Spleen (tissue), 11 donors: ENCODE results near the gene SMOC1. TPM values are rescaled to one million over a fixed set of nuclear protein-coding genes. Genes with fewer than 3 reads are reported as not detected.

Source experiments
- DNase-seq: peaks from one replicate; pipeline ENCODE4 v3.0.0-alpha.2; 2020
- H3K27ac ChIP-seq, 8 donors: fragments of 200-600 bp; sonication (generic) in 7 of 8; 1 replicate in 4 of 8; 2 replicates in 4 of 8; pipeline versions ENCODE4 v1.5.0 to v1.8.0; 2016 to 2021; ENCODE audit warnings: inconsistent platforms in 4 of 8, mild to moderate bottlenecking in 4 of 8, moderate library complexity in 1 of 8
- H3K27me3 ChIP-seq, 7 donors: fragments of 200-600 bp; sonication (generic) in 6 of 7; replicated peaks in 1 of 7; 1 replicate in 4 of 7; 2 replicates in 3 of 7; pipeline versions ENCODE4 v1.5.0 to v1.8.0; 2016 to 2021; ENCODE audit warnings: inconsistent platforms in 3 of 7, mild to moderate bottlenecking in 1 of 7
- H3K36me3 ChIP-seq, 6 donors: fragments of 200-600 bp; sonication (generic) in 5 of 6; 1 replicate in 4 of 6; 2 replicates in 2 of 6; pipeline versions ENCODE4 v1.5.0 to v1.8.0; 2016 to 2021; ENCODE audit warnings: inconsistent platforms in 2 of 6
- H3K4me1 ChIP-seq, 6 donors: fragments of 200-600 bp; sonication (generic) in 5 of 6; 1 replicate in 3 of 6; 2 replicates in 3 of 6; pipeline versions ENCODE4 v1.5.0 to v1.8.0; 2016 to 2021; ENCODE audit warnings: inconsistent platforms in 3 of 6
- H3K4me3 ChIP-seq, 8 donors: fragments of 200-600 bp; sonication (generic) in 7 of 8; 1 replicate in 4 of 8; 2 replicates in 4 of 8; pipeline versions ENCODE4 v1.5.0 to v1.8.0; 2016 to 2021; ENCODE audit warnings: inconsistent platforms in 4 of 8, mild to moderate bottlenecking in 4 of 8, moderate library complexity in 2 of 8
- H3K9me3 ChIP-seq, 8 donors: fragments of 200-600 bp; sonication (generic) in 7 of 8; 1 replicate in 4 of 8; 2 replicates in 4 of 8; pipeline versions ENCODE4 v1.5.0 to v1.8.0; 2016 to 2021; ENCODE audit warnings: inconsistent platforms in 4 of 8
- CTCF ChIP-seq, 11 experiments: fragments of 200-600 bp in 7 of 11; fragments of 450-650 bp in 4 of 11; sonication (generic) in 4 of 11; IDR thresholded peaks in 8 of 11; conservative IDR thresholded peaks in 3 of 11; 1 replicate in 7 of 11; 2 replicates in 4 of 11; pipeline versions ENCODE4 v1.4.0 to v1.8.0; 2016 to 2021; ENCODE audit warnings: antibody characterized with exemption in 11 of 11, inconsistent platforms in 4 of 11, mild to moderate bottlenecking in 1 of 11
- POLR2A ChIP-seq, 3 donors: fragments of 450-650 bp; IDR thresholded peaks; one replicate each; pipeline ENCODE4 v1.5.1; 2017; ENCODE audit warnings: antibody characterized with exemption in 3 of 3, mild to moderate bottlenecking in 1 of 3
- POLR2AphosphoS5 ChIP-seq, 3 donors: sonication (generic); formaldehyde crosslinking; IDR thresholded peaks; one replicate each; pipeline ENCODE4 v1.5.1; 2017; ENCODE audit warnings: antibody characterized with exemption in 3 of 3
- WGBS, 5 donors: extraction: QIAGEN DNeasy Blood & Tissue Kit in 3 of 5; methylation state at CpG; one replicate each; pipeline versions ENCODE4 v1.1.5 to v1.1.7; 2013 to 2018; 5-methylcytosine and 5-hydroxymethylcytosine counted together
- intact Hi-C: fragments of 100-400 bp; cut with DNase I; formaldehyde crosslinking; loops from one replicate; pipeline ENCODE4 v1.15.0; 2023; ENCODE audit warnings: low total_unique reads
- polyA plus RNA-seq, 3 donors: library from polyadenylated mRNA; stranded (reverse); fragments of 200-250 nt; gene quantifications; one replicate each; pipeline ENCODE4 v1.2.1, GENCODE V29; 2013
- total RNA-seq, 7 donors: library from RNA; depleted of rRNA in 3 of 7; stranded (reverse); fragments of >200 nt in 3 of 7; fragmentation: NEBNext Ultra II Directional in 4 of 7; extraction: Animal tissue kit (Norgen Biotek cat#: 25700) in 4 of 7; gene quantifications; one replicate each; pipeline versions ENCODE4 v1.1.0 to v1.2.1, GENCODE V29; 2016 to 2021
- donor health status: healthy with polysubstance abuse.
- donor health status: DM: no; HTN: no; CAD: no; lungs with moderate emphysema.
- donor health status: DM: no; HTN: no; CAD: no.
- donor health status: Bipolar disorder and iron deficiency.
- donor health status: healthy.
- donor health status: DM: no; HTN: no; CAD: no.
- donor health status: DM: yes; HTN: yes; CAD: no.

SMOC1 gene
- total and polyA plus RNA-seq, 10 donors = 6.1 to 108 (median 29.6) TPM

GRCh38 chr14:69845787-69846186 is 33.4 kb upstream of the SMOC1 start:
- Histone ChIP-seq H3K9me3 (no peaks in the 10 kb centered on the region), H3K36me3 (no peaks in the 10 kb centered on the region), H3K4me1 (no peaks in the 10 kb centered on the region), H3K27me3 (peaks cover 0 to 30% (median 0%) of the 10 kb centered on the region in 7 donors), H3K4me3 (no peak overlapping the region), H3K27ac (no peak overlapping the region)
- TF ChIP-seq CTCF (IDR thresholded peaks at IDR 0.05 in 8 of 11, conservative IDR thresholded peaks at IDR 0.05 in 3 of 11) = no peak
- no peak for TF ChIP-seq POLR2A (IDR thresholded peaks at IDR 0.05)
- TF ChIP-seq POLR2AphosphoS5 (IDR thresholded peaks at IDR 0.05) = no peak
- intact Hi-C loops = no loop called here
- DNase-seq = no peak
- WGBS, 5 donors = 52 to 68% (median 59%) methylated on average over 5 of the region's 5 CpGs

- peaks cover 0 to 17% (median 0%) of the 10 kb centered on the region in 7 donors for H3K27me3 ChIP-seq
- no peaks in the 10 kb centered on the region for H3K4me1 ChIP-seq
- no peaks in the 10 kb centered on the region for H3K36me3 ChIP-seq
- no peak overlapping the region for H3K27ac ChIP-seq
- H3K4me3 ChIP-seq = no peak overlapping the region
- intact Hi-C loops = no loop called here
- TF ChIP-seq POLR2A (IDR thresholded peaks at IDR 0.05) (no peak), CTCF (IDR thresholded peaks at IDR 0.05 in 8 of 11, conservative IDR thresholded peaks at IDR 0.05 in 3 of 11) (no peak), POLR2AphosphoS5 (IDR thresholded peaks at IDR 0.05) (no peak)
- DNase-seq = no peak
- WGBS, 5 donors = 88 to 92% (median 89%) methylated on average over 2 of the region's 2 CpGs
- no peaks in the 10 kb centered on the region for H3K9me3 ChIP-seq
Observed at GRCh38 chr14:69848156-69848555, 31.1 kb upstream of the SMOC1 start.

GRCh38 chr14:69848903-69849391 is 30.3 kb upstream of the SMOC1 start:
- Histone ChIP-seq H3K36me3 (no peaks in the 10 kb centered on the region), H3K27ac (no peak overlapping the region), H3K9me3 (no peaks in the 10 kb centered on the region), H3K4me1 (no peaks in the 10 kb centered on the region), H3K4me3 (no peak overlapping the region), H3K27me3 (peaks cover 0 to 17% (median 0%) of the 10 kb centered on the region in 7 donors)
- no peak for DNase-seq
- no peak for TF ChIP-seq CTCF (IDR thresholded peaks at IDR 0.05 in 8 of 11, conservative IDR thresholded peaks at IDR 0.05 in 3 of 11)
- no peak for TF ChIP-seq POLR2A (IDR thresholded peaks at IDR 0.05)
- TF ChIP-seq POLR2AphosphoS5 (IDR thresholded peaks at IDR 0.05) = no peak
- intact Hi-C loops = no loop called here
- 45 to 51% (median 47%) methylated on average over 6 of the region's 6 CpGs for WGBS, 5 donors

GRCh38 chr14:69850086-69850735 is 29.0 kb upstream of the SMOC1 start:
- H3K36me3 ChIP-seq = no peaks in the 10 kb centered on the region
- H3K4me1 ChIP-seq = no peaks in the 10 kb centered on the region
- H3K9me3 ChIP-seq = no peaks in the 10 kb centered on the region
- H3K27ac ChIP-seq = no peak overlapping the region
- H3K27me3 ChIP-seq = peaks cover 0 to 17% (median 0%) of the 10 kb centered on the region in 7 donors
- intact Hi-C loops = no loop called here
- WGBS, 5 donors = 79 to 92% (median 83%) methylated on average over 35 of the region's 35 CpGs
- peak overlapping the region in 1 of 8 donors; percentile 5 for H3K4me3 ChIP-seq
- TF ChIP-seq POLR2A (IDR thresholded peaks at IDR 0.05) (no peak), CTCF (IDR thresholded peaks at IDR 0.05 in 8 of 11, conservative IDR thresholded peaks at IDR 0.05 in 3 of 11) (no peak)
- DNase-seq = no peak
